ENCODE results near the gene MPP2.

The MPP2 gene

DNA sequence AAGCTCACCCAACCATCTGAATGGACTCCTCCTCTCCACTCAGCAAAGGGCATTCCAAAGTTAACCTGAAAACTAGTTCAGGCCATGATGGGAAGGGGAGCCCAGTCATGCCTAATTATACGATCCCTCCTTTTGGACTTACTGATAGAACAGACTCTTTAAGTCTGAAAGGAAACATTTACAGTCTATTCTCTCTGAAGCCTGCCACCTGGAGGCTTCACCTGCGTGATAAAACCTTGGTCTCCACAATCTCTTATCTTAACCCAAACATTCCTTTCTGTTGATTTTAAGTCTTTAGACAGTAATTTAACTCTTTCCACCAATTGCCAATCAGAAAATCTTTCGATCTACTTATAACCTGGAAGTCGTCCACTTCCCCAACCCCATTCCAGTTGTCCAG, 9.0 kb upstream of the MPP2 start:
- no peak overlapping the region for H3K4me3 ChIP-seq (ENCODE audit: low read length)
- no peak for TF ChIP-seq EZH2phosphoT487 (IDR thresholded peaks at IDR 0.05; ENCODE audit: borderline replicate concordance, low read length)
- TF ChIP-seq, protein P1, sequence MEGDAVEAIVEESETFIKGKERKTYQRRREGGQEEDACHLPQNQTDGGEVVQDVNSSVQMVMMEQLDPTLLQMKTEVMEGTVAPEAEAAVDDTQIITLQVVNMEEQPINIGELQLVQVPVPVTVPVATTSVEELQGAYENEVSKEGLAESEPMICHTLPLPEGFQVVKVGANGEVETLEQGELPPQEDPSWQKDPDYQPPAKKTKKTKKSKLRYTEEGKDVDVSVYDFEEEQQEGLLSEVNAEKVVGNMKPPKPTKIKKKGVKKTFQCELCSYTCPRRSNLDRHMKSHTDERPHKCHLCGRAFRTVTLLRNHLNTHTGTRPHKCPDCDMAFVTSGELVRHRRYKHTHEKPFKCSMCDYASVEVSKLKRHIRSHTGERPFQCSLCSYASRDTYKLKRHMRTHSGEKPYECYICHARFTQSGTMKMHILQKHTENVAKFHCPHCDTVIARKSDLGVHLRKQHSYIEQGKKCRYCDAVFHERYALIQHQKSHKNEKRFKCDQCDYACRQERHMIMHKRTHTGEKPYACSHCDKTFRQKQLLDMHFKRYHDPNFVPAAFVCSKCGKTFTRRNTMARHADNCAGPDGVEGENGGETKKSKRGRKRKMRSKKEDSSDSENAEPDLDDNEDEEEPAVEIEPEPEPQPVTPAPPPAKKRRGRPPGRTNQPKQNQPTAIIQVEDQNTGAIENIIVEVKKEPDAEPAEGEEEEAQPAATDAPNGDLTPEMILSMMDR (IDR thresholded peaks at IDR 0.05; ENCODE audit: low read depth, low read length, poor library complexity, severe bottlenecking): no peak

GRCh38 chr17:43915559-43915958, 8.2 kb upstream of the MPP2 start:
- Histone ChIP-seq H3K36me3 (ENCODE audit: control insufficient read depth, low read length) (no peaks in the 10 kb centered on the region), H3K27ac (ENCODE audit: low read depth, low read length) (no peak overlapping the region), H3K9me2 (replicated peaks; ENCODE audit: control insufficient read depth, low read length) (no peaks in the 10 kb centered on the region), H3K4me3 (ENCODE audit: low read length) (no peak overlapping the region), H3K9me3 (ENCODE audit: control insufficient read depth, insufficient read depth, low read length) (no peaks in the 10 kb centered on the region), H3K79me2 (ENCODE audit: control insufficient read depth, low read length) (no peaks in the 10 kb centered on the region), H4K20me1 (ENCODE audit: control insufficient read depth, insufficient read depth, low read depth, low read length) (no peaks in the 10 kb centered on the region), H3K27me3 (ENCODE audit: control insufficient read depth, low read length) (peaks cover 49% of the 10 kb centered on the region), H3K4me1 (ENCODE audit: control insufficient read depth, low read length) (peaks cover 11% of the 10 kb centered on the region), H3K4me2 (ENCODE audit: low read length) (no peak overlapping the region), H3F3A (ENCODE audit: control insufficient read depth, insufficient read depth) (no peaks in the 10 kb centered on the region)
- no peak for TF ChIP-seq EZH2phosphoT487 (IDR thresholded peaks at IDR 0.05; ENCODE audit: borderline replicate concordance, low read length)
- TF ChIP-seq, protein P1 (IDR thresholded peaks at IDR 0.05; ENCODE audit: low read depth, low read length, poor library complexity, severe bottlenecking): no peak

More for the DNA sequence above, 9.0 kb upstream of the MPP2 start:
- Histone ChIP-seq H3K27me3 (ENCODE audit: control insufficient read depth, low read length) (peaks cover 48% of the 10 kb centered on the region), H3K4me2 (ENCODE audit: low read length) (no peak overlapping the region), H3K27ac (ENCODE audit: low read depth, low read length) (no peak overlapping the region), H3K36me3 (ENCODE audit: control insufficient read depth, low read length) (no peaks in the 10 kb centered on the region), H3K4me1 (ENCODE audit: control insufficient read depth, low read length) (peaks cover 11% of the 10 kb centered on the region), H4K20me1 (ENCODE audit: control insufficient read depth, insufficient read depth, low read depth, low read length) (no peaks in the 10 kb centered on the region), H3K9me3 (ENCODE audit: control insufficient read depth, insufficient read depth, low read length) (no peaks in the 10 kb centered on the region), H3K79me2 (ENCODE audit: control insufficient read depth, low read length) (no peaks in the 10 kb centered on the region), H3K9me2 (replicated peaks; ENCODE audit: control insufficient read depth, low read length) (no peaks in the 10 kb centered on the region), H3F3A (ENCODE audit: control insufficient read depth, insufficient read depth) (no peaks in the 10 kb centered on the region)

DNA sequence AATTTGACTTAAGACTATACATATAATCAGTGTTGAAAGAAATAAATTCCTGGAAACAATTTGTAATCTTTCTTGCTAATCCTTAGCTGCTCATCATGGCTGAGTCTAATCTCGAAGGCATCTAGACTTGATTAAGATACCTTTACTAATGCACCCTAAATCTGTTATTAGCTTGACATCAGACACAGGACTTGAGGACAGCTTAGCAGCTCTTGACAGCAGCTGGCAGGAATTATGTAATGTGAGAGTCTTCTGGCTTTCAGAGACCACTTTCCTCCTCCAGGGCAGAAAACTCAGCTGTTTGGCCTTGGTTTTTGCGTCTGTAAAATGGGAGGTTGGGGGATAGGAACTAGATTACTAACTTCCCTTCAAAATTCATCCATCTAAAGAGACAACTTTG, 7.1 kb upstream of the MPP2 start:
- Histone ChIP-seq H3K79me2 (ENCODE audit: control insufficient read depth, low read length) (no peaks in the 10 kb centered on the region), H3K36me3 (ENCODE audit: control insufficient read depth, low read length) (no peaks in the 10 kb centered on the region), H3K27ac (ENCODE audit: low read depth, low read length) (no peak overlapping the region), H3K4me2 (ENCODE audit: low read length) (no peak overlapping the region), H3K4me3 (ENCODE audit: low read length) (no peak overlapping the region), H3K27me3 (ENCODE audit: control insufficient read depth, low read length) (peaks cover 55% of the 10 kb centered on the region), H3K4me1 (ENCODE audit: control insufficient read depth, low read length) (peaks cover 11% of the 10 kb centered on the region), H3F3A (ENCODE audit: control insufficient read depth, insufficient read depth) (no peaks in the 10 kb centered on the region), H3K9me2 (replicated peaks; ENCODE audit: control insufficient read depth, low read length) (no peaks in the 10 kb centered on the region), H4K20me1 (ENCODE audit: control insufficient read depth, insufficient read depth, low read depth, low read length) (no peaks in the 10 kb centered on the region), H3K9me3 (ENCODE audit: control insufficient read depth, insufficient read depth, low read length) (no peaks in the 10 kb centered on the region)
- TF ChIP-seq EZH2phosphoT487 (IDR thresholded peaks at IDR 0.05; ENCODE audit: borderline replicate concordance, low read length): no peak
- TF ChIP-seq, protein P1 (IDR thresholded peaks at IDR 0.05; ENCODE audit: low read depth, low read length, poor library complexity, severe bottlenecking): no peak

GRCh38 chr17:43913584-43913983, 6.2 kb upstream of the MPP2 start:
- no peaks in the 10 kb centered on the region for H3K36me3 ChIP-seq (ENCODE audit: control insufficient read depth, low read length)
- H4K20me1 ChIP-seq (ENCODE audit: control insufficient read depth, insufficient read depth, low read depth, low read length): no peaks in the 10 kb centered on the region
- TF ChIP-seq, protein P1 (IDR thresholded peaks at IDR 0.05; ENCODE audit: low read depth, low read length, poor library complexity, severe bottlenecking): no peak
- TF ChIP-seq EZH2phosphoT487 (IDR thresholded peaks at IDR 0.05; ENCODE audit: borderline replicate concordance, low read length): no peak
- H3K4me2 ChIP-seq (ENCODE audit: low read length): no peak overlapping the region
- H3K4me3 ChIP-seq (ENCODE audit: low read length): no peak overlapping the region
- no peak overlapping the region for H3K27ac ChIP-seq (ENCODE audit: low read depth, low read length)
- H3K27me3 ChIP-seq (ENCODE audit: control insufficient read depth, low read length): peaks cover 54% of the 10 kb centered on the region
- no peaks in the 10 kb centered on the region for H3K9me2 ChIP-seq (replicated peaks; ENCODE audit: control insufficient read depth, low read length)
- H3K79me2 ChIP-seq (ENCODE audit: control insufficient read depth, low read length): no peaks in the 10 kb centered on the region
- no peaks in the 10 kb centered on the region for H3F3A ChIP-seq (ENCODE audit: control insufficient read depth, insufficient read depth)
- H3K9me3 ChIP-seq (ENCODE audit: control insufficient read depth, insufficient read depth, low read length): no peaks in the 10 kb centered on the region
- peaks cover 11% of the 10 kb centered on the region for H3K4me1 ChIP-seq (ENCODE audit: control insufficient read depth, low read length)
